Fibroblast of mammary gland (primary cell): ENCODE data around the gene GLB1L2.

Experiments
- DNase-seq: peaks from one replicate; pipeline ENCODE4 v3.0.0-alpha.2; 2010; ENCODE audit warnings: low read depth
- H3K4me3 ChIP-seq: 2 replicates; pipeline ENCODE4 v1.5.1; 2011; ENCODE audit warnings: low read depth, mild to moderate bottlenecking, low read length, moderate library complexity; ENCODE audit not compliant: control insufficient read depth
- CTCF ChIP-seq: conservative IDR thresholded peaks from 2 replicates; pipeline ENCODE4 v1.5.1; 2011; ENCODE audit warnings: low read depth, low read length, inconsistent platforms; ENCODE audit not compliant: control insufficient read depth, insufficient read depth

Gene GLB1L2

GRCh38 chr11:134387501-134387900 is 55.7 kb downstream of the GLB1L2 start:
- no peak for DNase-seq
- no peak overlapping the region for H3K4me3 ChIP-seq
- no peak for TF ChIP-seq CTCF

DNA sequence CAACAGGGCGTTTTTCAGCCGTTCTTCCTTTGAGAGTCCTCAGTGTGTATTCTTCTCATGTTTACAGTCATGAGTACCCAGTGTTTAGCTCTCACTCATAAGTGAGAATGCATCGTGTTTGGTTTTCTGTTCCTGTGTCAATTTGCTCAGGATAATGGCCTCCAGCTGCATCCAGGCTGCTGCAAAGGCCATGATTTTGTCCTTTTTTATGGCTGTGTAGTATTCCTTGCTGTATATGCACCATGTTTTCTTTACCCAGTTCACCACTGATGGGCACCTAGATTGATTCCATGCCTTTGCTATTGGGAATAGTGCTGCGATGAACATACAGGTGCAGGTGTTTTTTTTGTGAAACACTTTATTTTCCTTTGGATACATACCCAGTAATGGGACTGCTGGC is 56.8 kb downstream of the GLB1L2 start:
- H3K4me3 ChIP-seq, result no peak overlapping the region
- no peak for DNase-seq
- TF ChIP-seq CTCF, result no peak

GRCh38 chr11:134389464-134390180 is 57.8 kb downstream of the GLB1L2 start:
- DNase-seq, result no peak
- TF ChIP-seq CTCF, result no peak
- no peak overlapping the region for H3K4me3 ChIP-seq

- DNase-seq, result no peak
- no peak overlapping the region for H3K4me3 ChIP-seq
- no peak for TF ChIP-seq CTCF
Measured at GRCh38 chr11:134390706-134391569, 59.1 kb downstream of the GLB1L2 start.

GRCh38 chr11:134391656-134392055 is 59.9 kb downstream of the GLB1L2 start:
- no peak for DNase-seq
- H3K4me3 ChIP-seq, result no peak overlapping the region
- no peak for TF ChIP-seq CTCF

DNA sequence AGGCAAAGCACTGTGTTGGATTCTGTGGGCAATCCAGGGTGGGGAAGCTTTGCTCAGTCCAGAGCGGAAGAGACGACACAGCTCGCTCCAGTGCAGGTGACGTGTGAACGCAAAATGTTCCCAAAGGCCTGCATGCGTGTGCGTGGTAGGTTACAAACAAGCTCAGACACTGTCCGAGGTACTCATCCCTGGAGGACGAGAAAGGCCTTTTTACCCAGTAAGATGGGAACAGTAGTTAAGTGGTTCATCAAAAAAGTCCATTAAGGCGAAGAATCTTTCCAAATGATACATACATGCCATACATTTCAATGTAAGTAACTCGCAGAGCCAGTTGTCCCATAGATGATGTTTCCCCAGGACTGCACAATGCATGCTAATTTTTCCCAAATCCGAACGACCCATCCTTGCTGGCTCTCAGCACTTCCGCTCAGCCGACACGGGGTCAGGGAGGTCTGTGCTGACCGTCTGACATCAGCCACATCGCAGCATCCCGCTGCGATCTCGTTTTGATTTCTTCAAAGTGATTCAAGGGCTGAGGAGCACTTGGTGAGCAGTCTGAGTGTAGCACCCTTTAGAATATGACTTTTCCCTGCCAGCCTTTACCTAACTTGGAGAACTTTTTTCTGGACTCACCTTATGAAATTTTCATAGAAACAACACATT is 61.3 kb downstream of the GLB1L2 start:
- TF ChIP-seq CTCF, result no peak
- no peak overlapping the region for H3K4me3 ChIP-seq
- no peak for DNase-seq
